Tibial nerve (tissue), 4 donors: Measurements from ENCODE around the gene EDN3.

ENCODE experiments used
- CTCF ChIP-seq, 5 experiments: fragments of 200-600 bp in 3 of 5; fragments of 450-650 bp in 2 of 5; sonication (generic) in 3 of 5; IDR thresholded peaks; one replicate each; pipeline ENCODE4 v1.5.1; 2016 to 2019; ENCODE audit warnings: antibody characterized with exemption in 5 of 5, mild to moderate bottlenecking in 3 of 5, moderate library complexity in 2 of 5
- EP300 ChIP-seq, 2 donors: sonication (generic); formaldehyde crosslinking; IDR thresholded peaks; one replicate each; pipeline ENCODE4 v1.6.1; 2017; ENCODE audit warnings: antibody characterized with exemption in 2 of 2, mild to moderate bottlenecking in 1 of 2

- TF ChIP-seq CTCF (IDR thresholded peaks at IDR 0.05) (no peak), EP300 (IDR thresholded peaks at IDR 0.05) (no peak)
These were observed 472 bp upstream of the EDN3 start for GRCh38 chr20:59299945-59300332.
